ENCODE data around the gene SDK1.

Gene SDK1

DNA sequence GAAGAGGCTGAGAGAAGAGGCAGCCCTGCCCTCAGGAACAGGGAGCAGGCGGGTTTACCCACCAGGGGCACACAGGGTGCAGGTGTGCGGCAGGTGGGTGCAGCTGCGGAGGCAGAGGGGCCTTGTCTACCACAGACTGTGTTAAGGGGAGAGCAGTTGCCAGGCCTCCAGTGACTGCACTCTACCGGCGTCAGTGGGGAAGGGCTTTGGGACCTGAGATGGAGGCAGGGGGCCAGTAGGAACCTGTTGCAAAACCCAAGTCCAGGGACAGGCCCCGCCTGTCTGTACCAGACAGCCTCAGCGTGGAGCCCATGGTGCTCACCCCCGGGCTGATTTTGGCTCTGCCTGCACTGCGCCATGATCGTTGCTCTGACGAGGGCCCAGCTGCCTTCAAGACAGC, 873.4 kb downstream of the SDK1 start:
- no peak for DNase-seq (ENCODE audit: low read depth)
- H3K4me3 ChIP-seq (ENCODE audit: low read depth, low read length) = no peak overlapping the region

DNA sequence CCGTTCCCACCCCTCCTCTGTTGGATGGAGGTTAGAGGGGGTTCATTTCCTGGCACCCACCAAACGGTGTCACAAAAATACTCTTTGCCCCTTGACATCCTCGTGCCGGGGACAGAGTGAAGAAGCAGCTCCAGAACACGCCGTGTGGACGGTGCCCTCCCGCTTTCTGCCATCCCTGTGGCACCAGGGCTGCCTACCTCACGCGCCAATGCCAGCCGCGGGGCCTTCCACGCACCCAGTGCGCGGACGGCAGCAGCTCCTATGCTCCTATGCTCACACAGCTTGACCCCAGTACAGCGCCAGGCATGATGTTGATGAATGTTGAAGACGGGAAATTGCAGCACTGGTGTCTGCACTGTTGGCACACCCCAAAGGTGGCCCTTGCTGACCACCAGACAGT, 873.8 kb downstream of the SDK1 start:
- no peak overlapping the region for H3K4me3 ChIP-seq (ENCODE audit: low read depth, low read length)
- DNase-seq (ENCODE audit: low read depth) = no peak

DNA sequence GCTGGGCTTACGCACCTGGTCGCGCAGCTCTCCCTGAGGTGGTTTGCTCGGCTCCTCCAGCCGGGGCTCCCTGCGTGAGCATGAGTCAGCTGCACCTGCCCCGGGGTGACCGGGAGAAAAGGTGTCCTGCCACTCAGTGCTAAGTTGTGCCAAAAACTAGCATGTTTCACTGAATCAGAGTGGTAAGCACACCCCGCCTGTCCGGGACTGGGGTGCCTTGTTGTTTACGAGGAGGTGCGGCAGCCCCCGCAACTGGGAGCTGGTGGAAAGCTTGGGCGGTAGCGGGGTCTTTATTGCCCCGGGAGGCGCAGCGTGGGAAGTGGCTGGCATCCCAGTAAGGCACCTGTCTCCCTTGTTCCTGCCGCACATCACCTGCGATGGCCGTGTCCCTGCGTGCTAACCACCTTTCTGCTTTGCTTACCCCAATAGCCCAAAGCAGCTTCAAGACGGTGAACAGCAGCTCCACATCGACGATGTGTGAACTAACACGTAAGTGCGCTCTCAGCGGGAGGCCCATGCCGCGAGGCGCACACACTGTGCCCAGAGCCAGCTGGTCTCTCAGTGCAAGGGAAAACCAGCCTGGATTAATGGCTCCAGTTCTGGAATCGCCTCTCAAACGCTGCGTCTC, 874.4 kb downstream of the SDK1 start:
- DNase-seq (ENCODE audit: low read depth) = no peak
- no peak overlapping the region for H3K4me3 ChIP-seq (ENCODE audit: low read depth, low read length)

DNA sequence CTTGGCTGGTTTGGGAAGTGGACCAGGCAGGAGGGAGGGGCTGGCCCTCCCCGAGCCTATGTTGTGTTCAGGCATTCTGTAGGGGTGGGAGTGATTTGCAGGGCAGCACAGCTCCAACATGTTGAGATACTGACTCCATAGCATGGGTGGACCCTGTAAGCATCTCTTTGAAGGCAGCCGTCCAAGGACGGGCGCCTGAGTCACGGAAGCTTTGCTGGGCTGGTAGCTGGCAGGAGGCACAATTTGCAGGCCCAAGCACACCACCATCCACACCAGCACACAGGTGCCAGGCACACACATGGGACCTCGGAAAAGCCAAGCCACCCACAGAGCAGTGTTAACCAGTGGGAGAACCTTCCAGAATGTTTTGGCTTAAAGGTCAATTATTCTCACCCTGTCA, 875.9 kb downstream of the SDK1 start:
- no peak for DNase-seq (ENCODE audit: low read depth)

DNA sequence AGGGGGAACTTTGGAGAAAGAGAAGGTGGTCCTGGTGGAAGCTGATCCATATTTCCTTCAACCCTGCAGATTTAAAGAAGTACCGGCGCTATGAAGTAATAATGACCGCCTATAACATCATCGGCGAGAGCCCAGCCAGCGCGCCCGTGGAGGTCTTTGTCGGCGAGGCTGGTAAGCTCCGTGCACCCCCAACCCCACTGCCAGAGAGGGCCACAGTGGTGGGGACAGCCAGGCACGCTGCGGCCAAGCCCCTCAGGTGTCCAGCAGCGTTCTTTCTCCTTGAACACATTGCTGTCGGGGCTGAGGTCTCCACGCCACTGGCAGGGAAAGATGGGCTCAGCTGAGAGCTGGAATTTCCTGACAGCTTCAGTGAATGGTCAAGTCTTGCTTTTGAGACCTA, 877.4 kb downstream of the SDK1 start:
- DNase-seq (ENCODE audit: low read depth) = no peak
- H3K4me3 ChIP-seq (ENCODE audit: low read depth, low read length) = no peak overlapping the region

More for the DNA sequence above, 875.9 kb downstream of the SDK1 start:
- no peak overlapping the region for H3K4me3 ChIP-seq (ENCODE audit: low read depth, low read length)

DNA sequence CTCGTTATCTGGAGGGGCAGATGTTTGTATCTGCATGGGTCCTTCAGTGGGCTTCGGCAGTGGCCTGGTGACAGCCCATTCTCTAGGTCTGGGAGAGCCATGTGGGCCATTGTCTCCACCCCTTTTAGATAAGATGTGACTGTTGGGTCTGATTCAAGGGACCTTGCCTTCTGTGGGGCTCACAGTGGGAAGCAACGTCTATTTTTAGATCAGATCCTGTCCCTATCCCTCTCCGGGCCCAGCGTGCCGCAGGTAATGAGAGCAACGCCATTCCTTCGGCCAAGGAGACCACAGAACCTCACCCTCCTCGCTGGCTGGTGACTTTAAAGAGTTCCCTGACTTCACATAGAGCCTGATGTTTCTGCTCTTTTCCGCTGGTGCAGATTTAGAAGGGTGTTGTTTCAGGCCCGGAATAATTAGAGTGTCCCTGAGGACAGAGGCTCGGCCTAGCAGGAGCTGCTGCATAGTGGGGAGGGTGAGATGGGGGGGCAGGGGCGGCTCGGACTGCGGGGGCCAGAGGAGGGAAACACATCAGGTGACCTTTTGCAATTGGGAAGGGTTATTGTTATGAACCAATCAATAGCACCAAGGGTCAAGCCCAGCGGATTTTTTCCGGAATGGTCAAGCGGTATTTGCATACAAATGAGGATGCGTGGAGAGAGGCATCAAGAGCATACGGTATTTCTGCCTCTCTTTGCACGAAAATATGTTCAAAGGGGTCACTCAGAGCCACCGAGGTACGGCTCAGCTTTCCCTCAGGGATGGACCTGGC, 878.0 kb downstream of the SDK1 start:
- no peak for DNase-seq (ENCODE audit: low read depth)
- no peak overlapping the region for H3K4me3 ChIP-seq (ENCODE audit: low read depth, low read length)

DNA sequence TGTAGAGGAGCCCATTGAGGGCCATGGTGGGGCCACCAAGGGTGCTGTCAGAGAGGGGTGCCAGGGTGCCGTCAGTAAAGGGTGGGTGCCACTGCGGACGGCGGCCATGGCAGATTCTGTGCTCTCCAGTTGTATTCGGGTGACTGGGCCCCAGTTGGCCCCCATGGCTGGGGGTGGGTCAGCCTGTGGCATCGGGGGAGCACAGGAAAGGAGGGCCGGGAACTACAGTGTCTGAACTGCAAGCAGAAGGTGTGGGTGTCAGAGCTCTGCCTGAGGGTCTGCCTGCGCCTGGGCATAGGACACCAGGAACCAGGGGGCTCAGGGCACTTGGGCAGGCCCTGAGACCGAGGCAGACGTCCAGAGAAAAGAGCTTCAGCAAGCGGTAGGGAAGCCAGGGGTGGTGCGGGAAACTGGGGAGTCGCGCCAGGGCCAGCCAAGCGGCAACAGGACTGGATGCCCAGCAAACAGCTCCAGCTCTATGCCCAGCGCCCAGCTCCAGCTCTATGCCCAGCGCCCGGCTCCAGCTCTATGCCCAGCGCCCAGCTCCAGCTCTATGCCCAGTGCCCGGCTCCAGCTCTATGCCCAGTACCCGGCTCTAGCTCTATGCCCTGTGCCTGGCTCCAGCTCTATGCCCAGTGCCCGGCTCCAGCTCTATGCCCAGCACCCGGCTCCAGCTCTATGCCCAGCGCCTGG, 878.8 kb downstream of the SDK1 start:
- no peak overlapping the region for H3K4me3 ChIP-seq (ENCODE audit: low read depth, low read length)
- DNase-seq (ENCODE audit: low read depth) = no peak

DNA sequence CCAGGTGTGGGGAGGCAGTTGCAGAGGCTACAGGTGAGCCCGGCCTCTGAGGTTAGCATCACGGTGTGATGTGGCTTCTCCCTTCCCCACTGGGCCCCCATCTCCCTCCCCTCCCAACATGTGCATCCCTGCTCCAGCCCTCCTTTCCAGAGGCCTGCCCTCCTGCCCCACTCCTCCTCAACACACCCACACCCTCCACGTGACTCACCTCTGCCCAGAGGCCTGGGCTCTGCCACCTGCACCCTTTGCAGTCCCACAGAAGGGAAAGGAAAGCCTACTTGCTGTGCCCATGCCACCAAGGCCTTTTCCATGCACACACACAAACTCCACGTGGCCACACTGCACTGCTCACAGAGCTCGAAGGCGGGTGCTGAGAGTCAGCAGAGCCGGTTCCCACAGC, 880.4 kb downstream of the SDK1 start:
- no peak for DNase-seq (ENCODE audit: low read depth)
- H3K4me3 ChIP-seq (ENCODE audit: low read depth, low read length) = no peak overlapping the region

DNA sequence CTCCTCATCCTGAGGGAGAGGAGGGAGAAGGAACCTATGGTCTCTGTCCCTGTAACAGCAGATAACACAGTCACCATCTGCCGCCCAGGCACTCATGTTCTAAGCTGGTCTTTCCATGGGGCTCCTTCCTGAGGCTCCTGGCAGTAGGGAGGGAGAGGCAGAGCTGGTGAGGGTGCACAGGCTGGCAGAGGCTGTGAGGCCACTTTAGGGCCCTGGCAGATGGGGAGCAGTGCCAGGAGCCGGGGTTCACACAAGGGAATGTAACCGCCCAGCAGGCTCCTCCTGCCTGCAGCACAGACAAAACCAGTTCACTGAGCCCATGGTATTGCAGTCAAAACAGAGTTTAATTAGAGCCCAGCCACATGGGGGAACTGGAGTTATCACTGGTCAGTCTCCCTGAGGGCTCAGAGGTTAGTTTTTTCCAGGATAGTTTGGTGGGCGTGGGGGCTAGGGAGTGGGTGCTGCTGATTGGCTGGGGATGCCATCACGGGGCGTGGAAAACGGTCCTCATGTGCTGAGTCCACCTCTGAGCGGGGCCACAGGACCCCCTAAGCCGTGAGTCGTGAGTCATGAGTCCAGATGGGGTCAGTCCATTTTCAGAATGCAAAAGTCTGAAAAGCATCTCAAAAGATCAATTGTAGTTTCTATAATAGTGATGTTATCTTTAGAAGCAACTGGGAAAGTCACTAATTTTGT, 881.7 kb downstream of the SDK1 start:
- DNase-seq (ENCODE audit: low read depth) = no peak
- H3K4me3 ChIP-seq (ENCODE audit: low read depth, low read length) = no peak overlapping the region

DNA sequence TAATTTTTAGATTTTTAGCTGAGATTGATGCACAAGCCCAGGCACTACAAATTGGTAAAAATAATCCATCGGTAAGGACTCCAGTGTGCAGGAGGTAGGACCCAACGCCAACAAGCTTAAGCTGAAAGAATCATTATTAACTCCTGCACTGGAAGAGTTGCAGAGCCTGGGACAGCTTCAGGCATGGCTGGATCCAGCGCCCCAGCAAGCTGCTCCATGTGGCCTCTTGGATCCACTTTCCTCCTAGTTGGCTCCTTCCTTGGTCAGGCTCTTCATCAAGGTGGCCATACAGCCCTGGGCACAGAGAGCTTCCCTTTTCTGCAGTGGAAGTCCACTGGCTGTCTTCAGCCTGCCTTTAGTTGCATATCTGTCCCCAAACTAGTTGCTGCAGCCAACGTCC, 883.6 kb downstream of the SDK1 start:
- DNase-seq (ENCODE audit: low read depth) = no peak
- H3K4me3 ChIP-seq (ENCODE audit: low read depth, low read length) = no peak overlapping the region

DNA sequence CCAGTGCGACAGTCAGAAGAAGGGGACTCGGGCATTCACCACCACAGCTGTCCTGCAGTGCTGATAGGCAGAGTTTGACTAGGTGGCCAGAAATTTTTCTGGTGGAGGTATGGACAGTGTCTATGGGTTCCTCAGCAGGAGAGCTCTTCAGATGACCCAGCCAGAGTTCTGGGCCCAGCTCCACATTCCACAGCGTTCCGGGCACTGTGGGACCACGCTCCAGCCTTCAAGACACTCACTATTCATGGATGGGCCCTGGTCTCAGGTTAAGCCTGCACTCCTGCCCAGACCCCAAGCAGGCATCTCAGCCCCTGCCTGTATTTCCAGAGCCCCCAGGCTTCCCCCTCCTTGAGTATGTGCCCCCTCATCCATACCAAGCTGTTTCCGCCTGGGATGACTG, 884.1 kb downstream of the SDK1 start:
- H3K4me3 ChIP-seq (ENCODE audit: low read depth, low read length) = no peak overlapping the region
- no peak for DNase-seq (ENCODE audit: low read depth)

DNA sequence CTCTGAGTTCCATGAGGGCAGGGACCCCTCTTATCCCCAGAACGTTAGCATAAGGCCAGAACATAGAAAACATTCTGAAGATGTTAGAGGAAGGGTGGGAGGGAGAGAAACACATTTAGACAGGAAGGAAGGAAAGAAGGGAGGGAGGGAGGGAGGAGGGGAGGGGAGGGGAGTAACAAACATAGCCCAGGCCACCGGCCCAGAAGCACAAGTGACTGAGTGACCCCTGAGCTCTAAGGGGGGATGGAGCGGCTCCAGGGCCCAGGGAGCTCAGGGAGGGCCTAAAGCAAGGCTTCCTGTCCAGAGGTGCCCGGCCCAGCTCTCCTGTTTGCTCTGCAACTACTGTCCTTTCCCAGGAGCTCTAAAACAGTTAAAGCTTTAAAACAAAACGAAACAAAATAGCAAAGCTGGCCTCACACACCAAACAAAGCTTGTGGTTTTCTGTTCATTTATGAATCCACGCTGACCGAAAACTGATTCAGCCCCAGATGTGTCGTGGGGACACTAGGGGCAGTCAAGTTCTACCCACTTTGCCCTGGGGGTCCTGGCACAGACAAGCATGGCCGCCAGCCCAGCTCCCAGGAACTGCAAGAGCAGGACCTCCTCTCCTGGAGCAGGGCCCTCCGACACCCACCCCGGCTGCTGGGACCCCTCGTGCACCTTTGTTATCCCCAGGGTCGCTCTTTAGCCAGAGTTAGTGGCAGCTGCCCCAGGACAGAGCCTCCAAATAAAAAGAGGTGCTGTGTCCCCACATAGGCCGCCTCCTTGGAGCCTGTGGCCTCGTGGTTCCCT, 884.9 kb downstream of the SDK1 start:
- no peak for DNase-seq (ENCODE audit: low read depth)
- H3K4me3 ChIP-seq (ENCODE audit: low read depth, low read length) = no peak overlapping the region

DNA sequence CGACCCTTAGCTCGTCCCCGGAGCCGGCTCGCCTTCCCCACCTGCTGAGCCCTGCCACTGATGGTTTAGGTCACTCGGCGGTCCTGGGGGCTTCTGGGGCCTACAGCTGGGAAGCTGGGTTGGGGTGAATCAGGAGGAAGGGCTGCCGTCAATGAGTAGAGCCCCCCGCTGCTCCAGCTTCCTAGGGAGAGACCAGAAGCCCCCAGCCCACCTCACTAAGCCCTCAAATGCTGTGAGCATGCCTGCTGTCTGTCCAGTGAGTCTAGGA, 885.4 kb downstream of the SDK1 start:
- no peak overlapping the region for H3K4me3 ChIP-seq (ENCODE audit: low read depth, low read length)
- no peak for DNase-seq (ENCODE audit: low read depth)

DNA sequence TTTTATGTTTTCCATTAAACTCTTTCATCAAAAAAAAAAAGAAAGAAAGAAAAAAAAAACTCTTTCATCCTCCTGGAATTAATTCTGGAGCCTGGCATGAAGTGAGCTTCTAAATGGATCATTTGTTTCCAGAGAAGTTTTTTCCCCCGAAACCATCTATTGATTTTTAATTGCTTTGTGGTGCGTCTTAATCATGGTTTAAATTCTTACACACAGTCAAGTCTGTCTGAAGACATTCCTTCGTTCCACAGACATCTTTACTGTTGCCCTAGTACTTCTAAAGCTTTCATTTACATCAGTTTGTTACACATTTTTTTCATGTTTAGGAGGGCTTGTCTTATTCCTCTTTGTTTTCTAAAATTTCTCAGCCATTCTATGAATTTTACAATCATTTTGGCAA, 887.6 kb downstream of the SDK1 start:
- no peak for DNase-seq (ENCODE audit: low read depth)
- H3K4me3 ChIP-seq (ENCODE audit: low read depth, low read length) = no peak overlapping the region

DNA sequence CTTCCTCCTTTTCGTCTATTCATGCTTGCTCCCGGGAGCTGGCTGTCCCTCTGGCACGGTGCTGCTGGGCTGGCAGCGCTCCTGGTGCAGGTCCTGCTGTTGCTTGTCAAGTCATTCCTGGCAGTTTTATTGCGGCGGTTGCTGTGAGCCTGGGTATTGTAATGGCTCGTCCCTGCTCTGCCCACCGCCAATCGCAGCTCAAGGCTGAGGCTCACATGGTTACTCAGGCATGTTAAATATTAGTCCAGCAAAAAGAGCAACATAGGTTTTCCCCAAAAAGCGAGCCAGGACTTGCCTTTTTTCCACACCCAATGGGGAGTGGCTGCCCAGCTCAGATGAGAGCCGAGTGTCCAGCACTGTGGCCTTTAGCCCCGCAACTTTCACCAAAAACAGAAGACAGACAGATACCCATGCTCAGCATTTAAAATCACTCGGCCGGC, 888.1 kb downstream of the SDK1 start:
- DNase-seq (ENCODE audit: low read depth) = no peak
- no peak overlapping the region for H3K4me3 ChIP-seq (ENCODE audit: low read depth, low read length)

DNA sequence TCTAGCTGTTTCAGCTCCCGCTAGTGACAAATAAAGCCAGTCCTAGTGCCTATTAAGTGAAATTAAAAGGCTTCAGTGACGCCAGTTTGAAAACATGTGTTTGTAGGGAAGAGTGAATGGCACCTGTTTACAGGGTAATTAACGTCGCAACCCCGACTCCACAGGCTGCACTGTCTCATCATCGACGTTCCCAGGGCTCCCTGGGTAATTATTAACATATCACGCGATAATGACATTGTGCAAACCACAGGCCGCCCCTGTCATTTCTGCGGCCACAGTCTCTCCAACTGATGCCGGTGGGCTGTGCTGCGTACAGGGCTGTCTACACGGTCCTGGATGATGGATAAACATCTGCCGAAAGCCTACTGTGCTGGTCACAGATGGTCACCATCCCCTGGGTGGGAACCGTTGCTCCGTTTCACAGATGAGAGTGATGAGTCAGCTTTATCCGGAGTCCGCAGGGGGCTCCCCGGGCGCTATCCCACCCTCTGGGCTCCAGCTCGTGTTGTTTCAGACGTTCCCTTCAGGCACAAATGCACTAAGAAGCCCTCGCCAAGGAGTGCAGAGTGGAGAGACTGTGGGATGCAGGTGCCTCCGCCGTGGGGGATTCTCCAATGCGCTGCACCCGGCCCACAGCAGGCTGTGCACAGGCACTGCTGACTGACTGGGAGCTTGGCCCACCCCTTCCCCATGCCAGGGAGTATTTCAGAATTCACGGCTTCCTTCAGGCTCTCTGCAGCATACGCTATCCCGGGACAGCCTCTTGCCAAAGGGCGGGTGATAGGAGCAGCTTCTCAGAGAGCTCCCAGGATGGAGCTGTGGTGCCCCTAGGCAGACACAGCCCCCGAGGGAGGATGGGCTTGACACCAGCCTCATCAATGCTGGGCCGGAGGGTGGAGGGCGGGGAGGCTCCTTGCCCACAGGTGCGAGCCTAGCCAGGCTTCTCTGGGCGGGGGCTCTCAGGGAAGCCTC, 889.2 kb downstream of the SDK1 start:
- no peak for DNase-seq (ENCODE audit: low read depth)
- H3K4me3 ChIP-seq (ENCODE audit: low read depth, low read length) = no peak overlapping the region

DNA sequence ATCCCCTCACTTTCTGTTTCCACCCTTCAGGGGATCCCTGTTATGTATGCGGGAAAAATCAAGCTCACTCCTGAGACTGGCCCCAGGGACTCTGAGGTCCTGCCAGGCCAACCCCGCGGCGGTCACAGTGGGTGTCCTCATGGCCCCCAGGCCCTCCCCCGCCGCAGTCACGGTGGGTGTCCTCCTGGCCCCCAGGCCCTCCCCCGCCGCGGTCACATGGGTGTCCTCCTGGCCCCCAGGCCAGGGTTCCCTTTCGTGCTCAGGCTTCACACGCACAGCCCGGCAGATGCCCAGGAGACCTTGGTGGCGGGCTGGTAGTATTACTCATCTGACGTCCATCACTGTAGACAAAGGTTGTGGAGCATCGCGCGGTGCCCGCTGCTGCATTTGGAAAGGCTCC, 890.0 kb downstream of the SDK1 start:
- no peak for DNase-seq (ENCODE audit: low read depth)
- H3K4me3 ChIP-seq (ENCODE audit: low read depth, low read length) = no peak overlapping the region

DNA sequence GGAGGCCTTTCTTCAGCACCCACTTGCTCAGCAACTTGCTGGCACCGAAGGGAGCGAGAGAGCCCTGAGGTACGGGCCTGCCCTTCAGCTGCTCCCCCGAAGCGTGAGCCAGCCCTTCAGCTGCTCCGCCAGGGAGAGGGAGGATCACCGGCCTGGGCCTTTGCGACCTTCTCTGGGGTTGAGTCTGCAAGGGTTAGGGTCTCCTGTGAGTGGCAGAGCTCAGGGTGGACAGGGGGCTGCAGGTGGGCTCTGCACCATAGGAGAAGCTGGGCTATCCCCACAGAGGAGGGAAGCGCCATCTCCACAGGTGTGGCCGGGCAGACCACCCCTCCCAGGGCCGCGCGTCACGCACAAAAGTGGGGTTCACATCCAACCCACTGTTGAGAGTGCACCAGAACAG, 890.5 kb downstream of the SDK1 start:
- DNase-seq (ENCODE audit: low read depth) = no peak
- no peak overlapping the region for H3K4me3 ChIP-seq (ENCODE audit: low read depth, low read length)

DNA sequence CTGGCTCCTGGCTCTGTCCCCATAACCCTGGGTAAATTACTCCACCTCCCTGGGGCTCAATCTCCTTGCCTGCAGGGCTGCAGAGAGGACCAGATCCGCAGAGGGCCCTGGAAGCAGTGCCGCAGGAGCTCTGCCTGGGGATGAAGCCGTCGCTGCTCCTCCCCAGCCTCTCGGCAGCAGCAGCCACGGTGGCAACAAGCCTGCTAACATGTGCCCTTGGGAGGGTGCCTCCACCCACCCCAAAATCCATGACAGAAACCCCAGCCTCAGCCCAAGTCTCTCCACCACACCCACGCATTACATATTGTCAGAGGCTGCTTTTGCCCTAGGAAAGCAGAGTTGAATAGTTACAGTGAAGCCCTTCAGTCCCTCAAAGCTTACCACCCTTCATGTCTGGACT, 894.6 kb downstream of the SDK1 start:
- no peak overlapping the region for H3K4me3 ChIP-seq (ENCODE audit: low read depth, low read length)
- no peak for DNase-seq (ENCODE audit: low read depth)

Data from skeletal muscle cell (primary cell).